Fibroblast of lung (primary cell): Measurements from ENCODE around the gene STOML1.

Source experiments
- CTCF ChIP-seq, 2 donors: IDR thresholded peaks in 1 of 2; conservative IDR thresholded peaks in 1 of 2; 1 replicate in 1 of 2; 2 replicates in 1 of 2; pipeline ENCODE4 v1.5.1; 2011 to 2012; ENCODE audit warnings: low read length in 2 of 2, control low read depth in 1 of 2, inconsistent platforms in 1 of 2, low read depth in 1 of 2, mild to moderate bottlenecking in 1 of 2
- EZH2 ChIP-seq: IDR thresholded peaks from 2 replicates; pipeline ENCODE4 v1.5.1; 2012; ENCODE audit warnings: low read length, control low read depth, mild to moderate bottlenecking; ENCODE audit errors: missing control alignments

GRCh38 chr15:73957276-73957675 is 34.8 kb downstream of the STOML1 start:
- no peak for TF ChIP-seq CTCF (conservative IDR thresholded peaks at IDR 0.05 in 1 of 2, IDR thresholded peaks at IDR 0.05 in 1 of 2; ENCODE audit: low read depth in 1 of 2, low read length in 2 of 2)
- TF ChIP-seq EZH2 = no peak
